AG09309 (cell line): ENCODE results near the gene SMAD3.

Experiments
- DNase-seq: peaks from one replicate; pipeline ENCODE4 v3.0.0-alpha.2; 2010; ENCODE audit warnings: low read depth
- H3K4me3 ChIP-seq: 2 replicates; pipeline ENCODE4 v1.5.1; 2011; ENCODE audit warnings: mild to moderate bottlenecking, low read depth, low read length, moderate library complexity; ENCODE audit not compliant: control insufficient read depth
- CTCF ChIP-seq: IDR thresholded peaks from 2 replicates; pipeline ENCODE4 v1.5.1; 2011; ENCODE audit warnings: mild to moderate bottlenecking, low read depth, low read length, inconsistent platforms; ENCODE audit not compliant: insufficient read depth, control insufficient read depth; ENCODE audit errors: missing control alignments

Gene SMAD3

GRCh38 chr15:67035886-67036285 lies 29.5 kb upstream of the SMAD3 start:
- TF ChIP-seq CTCF: no peak
- peak; percentile 48 for DNase-seq
- H3K4me3 ChIP-seq: no peak overlapping the region

- no peak for DNase-seq
- TF ChIP-seq CTCF: no peak
- no peak overlapping the region for H3K4me3 ChIP-seq
These were observed 28.4 kb upstream of the SMAD3 start for GRCh38 chr15:67036775-67037555.

GRCh38 chr15:67037694-67038093 lies 27.7 kb upstream of the SMAD3 start:
- DNase-seq: no peak
- H3K4me3 ChIP-seq: no peak overlapping the region
- TF ChIP-seq CTCF: no peak

GRCh38 chr15:67038736-67039135 lies 26.7 kb upstream of the SMAD3 start:
- DNase-seq: no peak
- H3K4me3 ChIP-seq: no peak overlapping the region
- TF ChIP-seq CTCF: no peak

- no peak for TF ChIP-seq CTCF
- DNase-seq: no peak
- H3K4me3 ChIP-seq: no peak overlapping the region
These were observed 25.9 kb upstream of the SMAD3 start for GRCh38 chr15:67039384-67040075.

GRCh38 chr15:67040277-67040676 lies 25.1 kb upstream of the SMAD3 start:
- DNase-seq: no peak
- TF ChIP-seq CTCF: no peak
- H3K4me3 ChIP-seq: no peak overlapping the region
